Measurements from ENCODE around the gene AQP3. TPM values are rescaled to one million over a fixed set of nuclear protein-coding genes. Genes with fewer than 3 reads are reported as not detected.
A peak's percentile ranks its signal among the peaks of the same experiment; 100 is the strongest.

AQP3 gene
- total RNA-seq, 2 donors from 2014 or later = 6.8 to 8.4 TPM

- intact Hi-C loops (cut with DNase I, micrococcal nuclease) = no loop called here
- DNase-seq (no peak), ATAC-seq (no peak)
Observed at GRCh38 chr9:33447799-33448553, 583 bp upstream of the AQP3 start.

GRCh38 chr9:33446240-33446945 lies 1.0 kb downstream of the AQP3 start:
- intact Hi-C loops (cut with DNase I, micrococcal nuclease) = no loop called here
- DNase-seq = no peak

GRCh38 chr9:33445389-33446239 lies 1.8 kb downstream of the AQP3 start:
- intact Hi-C loops (cut with DNase I, micrococcal nuclease) = no loop called here
- peak; percentile 20 for ATAC-seq
- DNase-seq = peak in 1 of 2 donors; percentile 35

More at GRCh38 chr9:33446240-33446945, 1.0 kb downstream of the AQP3 start:
- peak; percentile 13 for ATAC-seq

- no peak for ATAC-seq
- intact Hi-C loops (cut with DNase I, micrococcal nuclease) = no loop called here
- DNase-seq = no peak
Observed at GRCh38 chr9:33443464-33444154, 3.8 kb downstream of the AQP3 start.

GRCh38 chr9:33443047-33443446 lies 4.3 kb downstream of the AQP3 start:
- intact Hi-C loops (cut with DNase I, micrococcal nuclease) = no loop called here
- DNase-seq (no peak), ATAC-seq (no peak)

- no peak for ATAC-seq
- intact Hi-C loops (cut with DNase I, micrococcal nuclease) = no loop called here
- no peak for DNase-seq
Observed at GRCh38 chr9:33442125-33442524, 5.3 kb downstream of the AQP3 start.

- no peak for ATAC-seq
- DNase-seq = no peak
- intact Hi-C loops (cut with DNase I, micrococcal nuclease) = no loop called here
Observed at GRCh38 chr9:33440609-33441008, 6.8 kb downstream of the AQP3 start.

- ATAC-seq (no peak), DNase-seq (no peak)
- intact Hi-C loops (cut with DNase I, micrococcal nuclease) = no loop called here
Observed at GRCh38 chr9:33440204-33440603, 7.2 kb downstream of the AQP3 start.

GRCh38 chr9:33439731-33440130 lies 7.7 kb downstream of the AQP3 start:
- intact Hi-C loops (cut with DNase I, micrococcal nuclease) = no loop called here
- DNase-seq (no peak), ATAC-seq (no peak)

GRCh38 chr9:33438926-33439680 lies 8.3 kb downstream of the AQP3 start:
- intact Hi-C loops (cut with DNase I, micrococcal nuclease) = no loop called here
- ATAC-seq (no peak), DNase-seq (no peak)

GRCh38 chr9:33437898-33438297 lies 9.5 kb downstream of the AQP3 start:
- DNase-seq (no peak), ATAC-seq (no peak)
- intact Hi-C loops (cut with DNase I, micrococcal nuclease) = no loop called here

GRCh38 chr9:33437205-33437604 lies 10.2 kb downstream of the AQP3 start:
- intact Hi-C loops (cut with DNase I, micrococcal nuclease) = no loop called here
- ATAC-seq = no peak
- DNase-seq = no peak

GRCh38 chr9:33436445-33436844 lies 10.9 kb downstream of the AQP3 start:
- no peak for ATAC-seq

GRCh38 chr9:33435821-33436277 lies 11.5 kb downstream of the AQP3 start:
- intact Hi-C loops (cut with DNase I, micrococcal nuclease) = no loop called here
- no peak for ATAC-seq
- no peak for DNase-seq

More at GRCh38 chr9:33436445-33436844, 10.9 kb downstream of the AQP3 start:
- no peak for DNase-seq
- intact Hi-C loops (cut with DNase I, micrococcal nuclease) = no loop called here

GRCh38 chr9:33434317-33435105 lies 12.9 kb downstream of the AQP3 start:
- ATAC-seq (no peak), DNase-seq (no peak)
- intact Hi-C loops (cut with DNase I, micrococcal nuclease) = no loop called here

GRCh38 chr9:33433871-33434270 lies 13.5 kb downstream of the AQP3 start:
- ATAC-seq (no peak), DNase-seq (no peak)

GRCh38 chr9:33431420-33431819 lies 16.0 kb downstream of the AQP3 start:
- intact Hi-C loops (cut with DNase I, micrococcal nuclease) = no loop called here
- DNase-seq (no peak), ATAC-seq (no peak)

More at GRCh38 chr9:33433871-33434270, 13.5 kb downstream of the AQP3 start:
- intact Hi-C loops (cut with DNase I, micrococcal nuclease) = no loop called here

Data from left colon (tissue), 2 donors.